ENCODE measurements around the gene KIR3DL3. TPM values are rescaled to one million over a fixed set of nuclear protein-coding genes. Genes with fewer than 3 reads are reported as not detected.
"Not testable (repeated sequence)": the region's sequence is repeated elsewhere in the genome, so short reads cannot be mapped to it uniquely, and the experiment has no call there.

Gene KIR3DL3
- total RNA-seq (not detected), polyA plus RNA-seq (not detected)
- long read RNA-seq, donor 1 = 0 reads
- long read RNA-seq, donor 2 = 0 reads
- long read RNA-seq, donor 3 = 0 reads
- long read RNA-seq, donor 4 = 0 reads

DNA sequence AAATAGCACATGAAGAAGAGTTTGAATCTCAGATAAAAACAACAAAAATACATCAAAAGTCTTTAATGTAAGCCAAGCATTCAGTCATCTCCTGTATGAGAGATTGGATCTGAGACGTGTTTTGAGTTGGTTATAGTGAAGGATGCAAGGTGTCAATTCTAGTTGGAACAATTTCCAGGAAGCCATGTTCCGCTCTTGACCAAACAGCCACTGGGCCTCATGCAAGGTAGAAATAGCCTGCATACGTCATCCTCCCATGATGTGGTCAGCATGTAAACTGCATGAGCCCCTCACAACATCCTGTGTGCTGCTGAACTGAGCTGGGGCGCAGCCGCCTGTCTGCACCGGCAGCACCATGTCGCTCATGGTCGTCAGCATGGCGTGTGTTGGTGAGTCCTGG is at the start of gene KIR3DL3:
Gene KIR3DL3 (plus strand): TSS at position 301 of the 400 bp plus-strand sequence. CDS start 55 bp downstream, at position 356.
- Histone ChIP-seq H3K9me3 (ENCODE audit: control insufficient read depth, low read length) (no peaks in the 10 kb centered on the region), H3K4me1 (ENCODE audit: control insufficient read depth, insufficient read depth, low read length) (no peaks in the 10 kb centered on the region), H3K4me3 (ENCODE audit: low read length) (no peak within 1 kb of the TSS), H3K27me3 (ENCODE audit: control insufficient read depth, insufficient read depth) (no peaks in the 10 kb centered on the region), H3K27ac (ENCODE audit: low read length) (no peak within 1 kb of the TSS)
- ATAC-seq (no peak), DNase-seq (no peak)
- intact Hi-C loops (cut with DNase I) = no loop called here
- WGBS = 87% methylated on average over 9 of the region's 9 CpGs

DNA sequence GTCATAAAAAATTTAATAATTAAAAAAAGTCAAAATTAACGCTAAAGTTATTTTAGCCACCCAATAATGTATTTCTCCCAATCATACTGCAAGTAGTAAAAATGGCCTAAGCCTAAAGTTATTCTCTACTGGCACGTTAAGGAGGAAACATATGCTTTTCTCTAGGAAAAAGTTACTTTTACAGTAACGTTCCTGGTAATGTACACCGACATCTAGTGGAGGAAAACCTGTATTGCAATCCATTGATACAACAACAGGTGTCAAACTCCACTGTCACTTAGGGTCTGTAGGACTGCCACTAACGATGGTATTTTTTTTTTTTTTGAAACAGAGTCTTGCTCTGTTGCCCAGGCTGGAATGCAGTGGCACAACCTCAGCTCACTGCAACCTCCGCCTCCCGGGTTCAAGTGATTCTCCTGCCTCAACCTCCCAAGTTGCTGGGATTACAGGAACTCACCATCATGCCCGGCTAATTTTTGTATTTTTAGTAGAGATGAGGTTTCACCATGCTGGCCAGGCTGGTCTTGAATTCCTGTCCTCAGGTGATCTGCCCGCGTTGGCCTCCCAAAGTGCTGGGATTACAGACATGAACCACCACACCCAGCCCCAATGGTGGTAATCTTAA is 47.9 kb upstream of the KIR3DL3 start:
- not testable (repeated sequence) for H3K4me3 ChIP-seq (ENCODE audit: low read length); H3K9me3 ChIP-seq (ENCODE audit: control insufficient read depth, low read length); H3K4me1 ChIP-seq (ENCODE audit: control insufficient read depth, insufficient read depth, low read length); H3K27me3 ChIP-seq (ENCODE audit: control insufficient read depth, insufficient read depth); ATAC-seq; DNase-seq; H3K27ac ChIP-seq (ENCODE audit: low read length)
- 23% methylated on average over 10 of the region's 10 CpGs for WGBS
- intact Hi-C loops (cut with DNase I) = loop anchor here in 1 of 4 donors (10.0 kb wide), 1 partner anchor 202 kb away; the partner anchor contains the start of gene CDC42EP5

DNA sequence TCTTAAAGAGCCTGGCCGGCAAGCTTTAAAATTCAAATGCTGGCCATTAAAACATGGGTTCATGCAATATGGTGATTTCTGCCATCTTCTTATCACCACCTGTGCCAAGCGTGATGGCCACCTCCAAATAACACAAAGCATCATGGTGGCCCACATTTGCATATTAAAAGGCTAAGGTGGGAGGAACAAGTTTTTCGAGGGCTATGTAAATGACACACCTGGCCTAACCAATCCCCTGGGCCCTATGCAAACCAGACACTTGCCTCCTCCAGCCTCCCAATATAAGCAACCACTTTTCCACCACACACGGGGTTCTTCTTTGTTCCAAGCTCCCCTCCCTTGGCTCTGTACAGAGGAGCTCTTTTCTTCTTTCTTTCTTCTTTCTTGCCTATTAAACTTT is 47.0 kb upstream of the KIR3DL3 start:
- H3K27ac ChIP-seq (ENCODE audit: low read length) = no peak overlapping the region
- H3K4me3 ChIP-seq (ENCODE audit: low read length) = no peak overlapping the region
- intact Hi-C loops (cut with DNase I) = loop anchor here in 1 of 4 donors (10.0 kb wide), 1 partner anchor 202 kb away; the partner anchor contains the start of gene CDC42EP5
- 60% methylated on average over 4 of the region's 4 CpGs for WGBS
- ATAC-seq (no peak), DNase-seq (no peak)
- H3K27me3 ChIP-seq (ENCODE audit: control insufficient read depth, insufficient read depth) = no peaks in the 10 kb centered on the region
- no peaks in the 10 kb centered on the region for H3K4me1 ChIP-seq (ENCODE audit: control insufficient read depth, insufficient read depth, low read length)
- H3K9me3 ChIP-seq (ENCODE audit: control insufficient read depth, low read length) = no peaks in the 10 kb centered on the region

DNA sequence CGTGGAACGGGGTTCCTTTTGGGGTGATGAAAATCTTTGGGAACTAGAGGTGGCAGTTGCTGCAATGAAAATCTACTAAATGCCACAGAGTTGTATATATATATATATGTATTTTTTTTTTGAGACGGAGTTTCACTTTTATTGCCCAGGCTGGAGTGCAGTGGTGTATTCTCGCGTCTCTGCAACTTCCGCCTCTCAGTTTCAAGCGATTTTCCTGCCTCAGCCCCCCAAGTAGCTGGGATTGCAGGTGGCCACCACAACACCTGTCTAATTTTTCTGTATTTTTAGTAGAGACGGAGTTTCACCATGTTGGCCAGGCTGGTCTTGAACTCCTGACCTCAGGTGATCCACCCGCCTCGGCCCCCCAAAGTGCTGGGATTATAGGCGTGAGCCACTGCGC is 42.6 kb upstream of the KIR3DL3 start:
- not testable (repeated sequence) for H3K4me3 ChIP-seq (ENCODE audit: low read length); H3K27ac ChIP-seq (ENCODE audit: low read length); H3K4me1 ChIP-seq (ENCODE audit: control insufficient read depth, insufficient read depth, low read length); H3K27me3 ChIP-seq (ENCODE audit: control insufficient read depth, insufficient read depth); DNase-seq; ATAC-seq; H3K9me3 ChIP-seq (ENCODE audit: control insufficient read depth, low read length)
- 77% methylated on average over 12 of the region's 12 CpGs for WGBS
- intact Hi-C loops (cut with DNase I) = loop anchor here in 1 of 4 donors (5.0 kb wide), 1 partner anchor 194 kb away; no protein-coding TSS in a partner anchor

DNA sequence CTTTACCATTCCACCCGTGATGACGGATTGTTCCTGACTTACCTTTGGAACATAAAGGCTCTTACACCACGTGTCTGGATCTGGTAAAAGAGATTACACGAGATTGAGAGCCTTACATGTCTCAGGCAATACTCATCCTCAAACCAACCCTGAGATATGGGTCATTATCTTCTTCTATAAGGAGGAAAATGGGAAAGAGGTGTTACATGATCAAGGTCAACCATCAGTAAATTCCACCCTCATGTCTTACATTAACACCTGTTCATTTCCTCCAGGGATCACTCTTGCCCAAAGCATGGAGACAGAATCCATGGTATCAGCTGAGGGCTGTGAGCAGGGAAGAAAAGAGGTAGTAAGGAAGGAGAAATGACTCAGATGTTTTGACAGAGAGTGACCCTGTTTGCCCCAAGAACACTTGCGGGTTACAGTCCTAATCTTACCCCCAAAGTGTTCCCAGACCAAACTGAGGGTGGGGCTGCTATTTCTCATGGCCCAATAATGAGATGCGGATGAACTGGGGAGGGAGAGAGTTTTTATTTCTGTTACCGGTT is 41.9 kb upstream of the KIR3DL3 start:
- Histone ChIP-seq H3K4me1 (ENCODE audit: control insufficient read depth, insufficient read depth, low read length) (no peaks in the 10 kb centered on the region), H3K27ac (ENCODE audit: low read length) (no peak overlapping the region), H3K27me3 (ENCODE audit: control insufficient read depth, insufficient read depth) (no peaks in the 10 kb centered on the region), H3K4me3 (ENCODE audit: low read length) (no peak overlapping the region), H3K9me3 (ENCODE audit: control insufficient read depth, low read length) (no peaks in the 10 kb centered on the region)
- WGBS = 54% methylated on average over 7 of the region's 7 CpGs
- no peak for ATAC-seq
- DNase-seq = no peak
- intact Hi-C loops (cut with DNase I) = loop anchor here in 1 of 4 donors (5.0 kb wide), 1 partner anchor 195 kb away; no protein-coding TSS in a partner anchor

DNA sequence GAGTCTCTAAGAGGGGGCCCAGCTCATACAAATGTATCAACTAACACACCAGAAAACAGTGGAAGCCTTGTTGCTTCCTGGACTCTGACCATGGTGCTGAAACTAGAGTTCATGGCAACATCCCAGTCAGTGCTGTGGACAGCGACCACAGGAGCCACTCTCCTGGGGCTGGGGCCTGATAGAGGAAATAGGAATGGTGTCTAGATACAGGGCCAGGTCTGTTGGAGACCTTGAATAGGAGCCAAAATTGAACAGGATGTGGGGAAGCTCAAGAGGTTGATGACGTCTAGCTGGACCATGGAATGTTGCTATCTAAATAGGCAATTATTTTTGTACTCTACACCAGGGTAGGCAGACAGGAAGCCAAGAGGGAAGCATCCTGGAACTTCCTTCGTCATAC is 39.7 kb upstream of the KIR3DL3 start:
- H3K4me3 ChIP-seq (ENCODE audit: low read length) = no peak overlapping the region
- ATAC-seq (no peak), DNase-seq (no peak)
- H3K27ac ChIP-seq (ENCODE audit: low read length) = no peak overlapping the region
- WGBS = 22% methylated on average over 3 of the region's 3 CpGs
- intact Hi-C loops (cut with DNase I) = loop anchor here in 1 of 4 donors (5.0 kb wide), 1 partner anchor 197 kb away; no protein-coding TSS in a partner anchor
- H3K9me3 ChIP-seq (ENCODE audit: control insufficient read depth, low read length) = no peaks in the 10 kb centered on the region
- H3K4me1 ChIP-seq (ENCODE audit: control insufficient read depth, insufficient read depth, low read length) = no peaks in the 10 kb centered on the region
- H3K27me3 ChIP-seq (ENCODE audit: control insufficient read depth, insufficient read depth) = no peaks in the 10 kb centered on the region

DNA sequence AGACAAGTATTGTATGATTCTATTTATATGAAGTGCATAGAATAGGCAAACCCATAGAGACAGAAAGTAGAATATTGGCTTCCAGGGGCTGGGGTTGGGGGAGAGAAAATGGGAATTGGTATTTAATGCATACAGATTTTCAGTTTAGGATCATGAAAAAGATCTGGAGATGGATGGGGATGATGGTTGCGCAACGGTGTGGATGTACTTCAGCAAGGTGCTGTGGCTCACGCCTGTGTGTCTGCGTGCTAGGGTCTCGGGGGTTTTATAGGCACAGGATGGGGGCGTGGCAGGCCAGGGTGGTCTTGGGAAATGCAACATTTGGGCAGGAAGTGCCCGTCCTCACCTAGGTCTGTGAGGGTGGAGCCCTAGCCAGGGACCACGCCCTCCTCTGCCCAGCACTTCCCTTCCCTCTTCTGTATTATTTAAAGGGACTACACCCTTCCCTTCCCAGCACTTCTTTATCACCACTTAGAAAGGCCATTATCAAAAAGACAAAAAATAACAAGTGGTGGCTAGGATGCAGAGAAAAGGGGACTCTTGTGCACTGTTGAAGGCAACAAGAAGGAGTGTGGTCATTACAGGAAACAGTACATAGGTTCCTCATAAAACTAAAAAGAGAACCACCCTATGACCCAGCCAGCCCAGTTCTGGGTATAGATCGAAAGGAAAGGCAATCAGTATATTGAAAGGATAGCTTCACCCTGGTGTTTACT is 32.5 kb upstream of the KIR3DL3 start:
- H3K4me1 ChIP-seq (ENCODE audit: control insufficient read depth, insufficient read depth, low read length) = no peaks in the 10 kb centered on the region
- H3K27ac ChIP-seq (ENCODE audit: low read length) = no peak overlapping the region
- no peaks in the 10 kb centered on the region for H3K9me3 ChIP-seq (ENCODE audit: control insufficient read depth, low read length)
- DNase-seq = no peak
- no peak overlapping the region for H3K4me3 ChIP-seq (ENCODE audit: low read length)
- 75% methylated on average over 9 of the region's 9 CpGs for WGBS
- intact Hi-C loops (cut with DNase I) = no loop called here
- no peak for ATAC-seq
- H3K27me3 ChIP-seq (ENCODE audit: control insufficient read depth, insufficient read depth) = no peaks in the 10 kb centered on the region

DNA sequence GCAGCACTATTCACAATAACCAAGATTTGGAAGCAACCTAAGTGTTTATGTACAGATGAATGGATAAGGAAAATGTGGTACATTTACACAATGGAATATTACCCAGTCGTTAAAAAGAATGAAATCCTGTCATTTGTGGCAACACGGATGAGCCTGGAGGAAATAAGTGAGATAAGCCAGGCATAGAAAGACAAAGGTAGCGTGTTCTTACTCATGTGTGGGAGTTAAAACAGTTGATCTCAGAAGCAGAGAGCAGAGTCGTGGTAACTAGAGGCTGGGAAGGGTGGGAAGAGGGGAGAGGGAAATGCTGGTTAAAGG is 32.0 kb upstream of the KIR3DL3 start:
- Histone ChIP-seq H3K4me1 (ENCODE audit: control insufficient read depth, insufficient read depth, low read length) (no peaks in the 10 kb centered on the region), H3K9me3 (ENCODE audit: control insufficient read depth, low read length) (no peaks in the 10 kb centered on the region), H3K4me3 (ENCODE audit: low read length) (no peak overlapping the region), H3K27me3 (ENCODE audit: control insufficient read depth, insufficient read depth) (no peaks in the 10 kb centered on the region), H3K27ac (ENCODE audit: low read length) (no peak overlapping the region)
- DNase-seq = no peak
- intact Hi-C loops (cut with DNase I) = no loop called here
- 56% methylated on average over 4 of the region's 4 CpGs for WGBS
- no peak for ATAC-seq

DNA sequence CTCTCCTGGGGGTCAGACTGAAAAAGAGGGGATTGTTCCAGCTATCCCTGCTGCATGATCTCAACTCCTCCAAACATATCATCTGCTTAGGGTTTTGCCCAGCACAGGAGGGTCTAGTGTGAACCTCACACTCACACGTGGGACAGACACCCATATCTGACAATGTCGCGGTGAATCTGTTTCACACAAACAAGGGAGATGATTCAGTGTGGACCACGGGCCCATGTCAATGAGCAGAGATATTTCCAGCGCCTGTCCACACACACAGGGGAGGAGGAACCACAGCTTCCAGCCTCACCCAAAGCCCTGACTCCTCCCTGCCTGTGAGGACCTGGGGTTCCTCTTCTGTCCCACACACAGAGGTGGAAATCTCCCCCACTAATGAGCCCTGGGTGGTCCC is 29.6 kb upstream of the KIR3DL3 start:
- Histone ChIP-seq H3K4me3 (ENCODE audit: low read length) (no peak overlapping the region), H3K9me3 (ENCODE audit: control insufficient read depth, low read length) (no peaks in the 10 kb centered on the region), H3K4me1 (ENCODE audit: control insufficient read depth, insufficient read depth, low read length) (no peaks in the 10 kb centered on the region), H3K27me3 (ENCODE audit: control insufficient read depth, insufficient read depth) (no peaks in the 10 kb centered on the region), H3K27ac (ENCODE audit: low read length) (no peak overlapping the region)
- DNase-seq (no peak), ATAC-seq (no peak)
- intact Hi-C loops (cut with DNase I) = no loop called here
- WGBS = 73% methylated on average over 5 of the region's 5 CpGs

DNA sequence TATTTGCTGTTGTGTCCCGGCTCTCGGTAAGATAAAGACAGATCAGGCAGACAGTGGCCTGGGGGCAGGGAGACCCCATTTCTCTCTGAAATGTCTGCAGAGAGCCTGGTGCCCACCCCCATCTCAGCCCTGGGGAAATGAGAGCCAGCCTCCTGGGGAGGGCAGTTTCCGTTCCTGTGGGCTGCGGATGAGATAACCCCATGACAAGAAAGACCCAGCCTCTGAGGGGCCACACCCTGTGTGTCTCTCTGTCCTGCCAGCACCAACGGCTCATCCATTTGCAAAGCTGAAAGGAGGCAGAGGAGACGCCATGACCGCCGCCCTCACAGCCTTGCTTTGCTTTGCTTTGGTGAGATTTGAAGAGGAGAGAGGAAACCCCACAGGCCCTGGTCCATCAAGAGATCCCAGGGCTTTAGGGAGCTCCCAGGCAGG is 28.1 kb upstream of the KIR3DL3 start:
- H3K27me3 ChIP-seq (ENCODE audit: control insufficient read depth, insufficient read depth) = no peaks in the 10 kb centered on the region
- intact Hi-C loops (cut with DNase I) = no loop called here
- WGBS = 55% methylated on average over 8 of the region's 8 CpGs
- DNase-seq (no peak), ATAC-seq (no peak)
- H3K4me3 ChIP-seq (ENCODE audit: low read length) = no peak overlapping the region
- no peak overlapping the region for H3K27ac ChIP-seq (ENCODE audit: low read length)
- H3K4me1 ChIP-seq (ENCODE audit: control insufficient read depth, insufficient read depth, low read length) = no peaks in the 10 kb centered on the region
- H3K9me3 ChIP-seq (ENCODE audit: control insufficient read depth, low read length) = no peaks in the 10 kb centered on the region

DNA sequence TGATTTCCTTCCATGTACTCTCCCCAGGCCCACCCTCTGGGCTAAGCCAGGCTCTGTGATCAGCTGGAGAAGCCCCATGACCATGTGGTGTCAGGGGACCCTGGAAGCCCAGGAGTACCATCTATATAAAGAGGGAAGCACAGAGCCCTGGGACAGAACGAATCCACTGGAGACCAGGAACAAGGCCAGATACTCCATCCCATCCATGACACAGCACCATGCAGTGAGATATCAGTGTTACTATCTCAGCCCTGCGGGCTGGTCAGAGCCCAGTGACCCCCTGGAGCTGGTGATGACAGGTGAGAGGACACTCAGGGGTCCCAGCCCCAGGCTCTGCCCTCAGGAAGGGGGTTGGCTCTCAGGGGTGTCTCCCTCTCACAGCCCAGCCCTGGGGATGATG is 27.5 kb upstream of the KIR3DL3 start:
- 30% methylated on average over 2 of the region's 2 CpGs for WGBS

More for the DNA sequence above, 27.5 kb upstream of the KIR3DL3 start:
- no peak for ATAC-seq
- H3K4me1 ChIP-seq (ENCODE audit: control insufficient read depth, insufficient read depth, low read length) = no peaks in the 10 kb centered on the region
- no peaks in the 10 kb centered on the region for H3K27me3 ChIP-seq (ENCODE audit: control insufficient read depth, insufficient read depth)
- no peak for DNase-seq
- no peak overlapping the region for H3K4me3 ChIP-seq (ENCODE audit: low read length)
- no peaks in the 10 kb centered on the region for H3K9me3 ChIP-seq (ENCODE audit: control insufficient read depth, low read length)
- no peak overlapping the region for H3K27ac ChIP-seq (ENCODE audit: low read length)
- intact Hi-C loops (cut with DNase I) = no loop called here
